Testis (tissue), 3 donors: ENCODE data around the gene SPATA46. TPM values are rescaled to one million over a fixed set of nuclear protein-coding genes. Genes with fewer than 3 reads are reported as not detected.

Experiments used
- DNase-seq: peaks from one replicate; pipeline ENCODE4 v3.0.0-alpha.2; 2019
- H3K27ac ChIP-seq, 2 donors: fragments of 200-600 bp; sonication (generic); one replicate each; pipeline ENCODE4 v1.5.1; 2019
- H3K27me3 ChIP-seq: fragments of 200-600 bp; sonication (generic); one replicate; pipeline ENCODE4 v1.5.1; 2019
- H3K36me3 ChIP-seq: fragments of 200-600 bp; sonication (generic); one replicate; pipeline ENCODE4 v1.5.1; 2017; ENCODE audit warnings: low read depth; ENCODE audit errors: missing control alignments
- H3K4me1 ChIP-seq: fragments of 200-600 bp; sonication (generic); one replicate; pipeline ENCODE4 v1.5.1; 2019
- H3K4me3 ChIP-seq, 2 donors: fragments of 200-600 bp; sonication (generic); one replicate each; pipeline ENCODE4 v1.5.1; 2017 to 2019
- H3K9me3 ChIP-seq: fragments of 200-600 bp; sonication (generic); one replicate; pipeline ENCODE4 v1.5.1; 2017
- POLR2A ChIP-seq: fragments of 450-650 bp; IDR thresholded peaks from one replicate; pipeline ENCODE4 v1.6.1; 2017; ENCODE audit warnings: antibody characterized with exemption, mild to moderate bottlenecking, moderate library complexity
- WGBS, 2 donors: methylation state at CpG; one replicate each; pipeline ENCODE4 v1.1.5; 2018; 5-methylcytosine and 5-hydroxymethylcytosine counted together
- intact Hi-C: fragments of 100-400 bp; cut with DNase I; formaldehyde crosslinking; loops from one replicate; pipeline ENCODE4 v1.15.1; 2023; ENCODE audit warnings: low total_unique reads
- polyA plus RNA-seq: library from polyadenylated mRNA; stranded (reverse); fragments of 350-450 nt; fragmentation: Illumina TruSeq; extraction: RNeasy Lipid Tissue Mini Kit (QIAGEN cat#74804); gene quantifications from one replicate; pipeline ENCODE4 v1.2.3, GENCODE V29; 2014; ENCODE audit warnings: low read depth, low replicate concordance; ENCODE audit not compliant: insufficient read depth
- total RNA-seq, 2 donors: library from RNA; depleted of rRNA; stranded (reverse); fragments of >200 nt; gene quantifications; one replicate each; pipeline ENCODE4 v1.2.3, GENCODE V29; 2016
- TF ChIP-seq, protein P1 (sequence below), 3 experiments: fragments of 450-650 bp in 2 of 3; fragments of 200-600 bp in 1 of 3; sonication (generic) in 1 of 3; IDR thresholded peaks; one replicate each; pipeline ENCODE4 v1.5.1; 2016 to 2019; ENCODE audit warnings: antibody characterized with exemption in 3 of 3, mild to moderate bottlenecking in 2 of 3, moderate library complexity in 1 of 3

The SPATA46 gene
- total and polyA plus RNA-seq, 3 donors from 2014 or later = 12.7 to 72.9 (median 20.0) TPM

DNA sequence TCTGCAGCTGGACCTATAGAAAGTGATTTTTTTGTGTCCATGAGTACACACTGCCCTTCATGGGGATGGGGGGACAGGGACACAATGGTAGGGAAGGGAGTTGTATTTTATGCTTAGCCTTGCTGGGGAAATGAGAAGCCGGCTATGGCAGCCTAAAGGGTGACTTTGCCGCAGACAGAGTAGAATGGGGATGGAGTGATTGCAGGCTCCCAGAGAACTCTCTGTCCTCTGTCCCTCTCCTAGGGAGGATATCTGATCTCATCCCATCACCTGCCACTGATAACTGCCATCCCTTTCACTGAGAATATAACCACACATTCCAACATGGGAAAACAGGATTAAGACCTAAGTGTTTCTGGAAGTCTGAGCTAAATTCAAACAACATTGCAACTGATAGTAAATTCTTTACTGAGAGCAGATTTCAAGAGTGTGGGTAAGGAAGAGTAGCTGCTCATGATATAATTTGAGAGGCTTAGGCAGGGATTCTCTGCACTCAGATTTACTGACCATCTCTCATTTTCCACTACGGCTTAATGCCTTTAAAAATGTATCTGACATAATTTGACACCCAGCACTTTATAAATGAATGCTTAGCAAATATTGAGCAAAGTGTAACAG, 21.4 kb upstream of the SPATA46 start:
- intact Hi-C loops = no loop called here
- H3K27ac ChIP-seq = no peak overlapping the region
- no peaks in the 10 kb centered on the region for H3K4me1 ChIP-seq
- WGBS, 2 donors = 73% methylated on average over 3 of the region's 3 CpGs
- H3K9me3 ChIP-seq = no peaks in the 10 kb centered on the region
- TF ChIP-seq POLR2A = no peak
- TF ChIP-seq, protein P1, sequence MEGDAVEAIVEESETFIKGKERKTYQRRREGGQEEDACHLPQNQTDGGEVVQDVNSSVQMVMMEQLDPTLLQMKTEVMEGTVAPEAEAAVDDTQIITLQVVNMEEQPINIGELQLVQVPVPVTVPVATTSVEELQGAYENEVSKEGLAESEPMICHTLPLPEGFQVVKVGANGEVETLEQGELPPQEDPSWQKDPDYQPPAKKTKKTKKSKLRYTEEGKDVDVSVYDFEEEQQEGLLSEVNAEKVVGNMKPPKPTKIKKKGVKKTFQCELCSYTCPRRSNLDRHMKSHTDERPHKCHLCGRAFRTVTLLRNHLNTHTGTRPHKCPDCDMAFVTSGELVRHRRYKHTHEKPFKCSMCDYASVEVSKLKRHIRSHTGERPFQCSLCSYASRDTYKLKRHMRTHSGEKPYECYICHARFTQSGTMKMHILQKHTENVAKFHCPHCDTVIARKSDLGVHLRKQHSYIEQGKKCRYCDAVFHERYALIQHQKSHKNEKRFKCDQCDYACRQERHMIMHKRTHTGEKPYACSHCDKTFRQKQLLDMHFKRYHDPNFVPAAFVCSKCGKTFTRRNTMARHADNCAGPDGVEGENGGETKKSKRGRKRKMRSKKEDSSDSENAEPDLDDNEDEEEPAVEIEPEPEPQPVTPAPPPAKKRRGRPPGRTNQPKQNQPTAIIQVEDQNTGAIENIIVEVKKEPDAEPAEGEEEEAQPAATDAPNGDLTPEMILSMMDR (IDR thresholded peaks at IDR 0.05) = no peak
- no peak overlapping the region for H3K4me3 ChIP-seq
- H3K27me3 ChIP-seq = no peaks in the 10 kb centered on the region
- no peaks in the 10 kb centered on the region for H3K36me3 ChIP-seq
- DNase-seq = no peak

DNA sequence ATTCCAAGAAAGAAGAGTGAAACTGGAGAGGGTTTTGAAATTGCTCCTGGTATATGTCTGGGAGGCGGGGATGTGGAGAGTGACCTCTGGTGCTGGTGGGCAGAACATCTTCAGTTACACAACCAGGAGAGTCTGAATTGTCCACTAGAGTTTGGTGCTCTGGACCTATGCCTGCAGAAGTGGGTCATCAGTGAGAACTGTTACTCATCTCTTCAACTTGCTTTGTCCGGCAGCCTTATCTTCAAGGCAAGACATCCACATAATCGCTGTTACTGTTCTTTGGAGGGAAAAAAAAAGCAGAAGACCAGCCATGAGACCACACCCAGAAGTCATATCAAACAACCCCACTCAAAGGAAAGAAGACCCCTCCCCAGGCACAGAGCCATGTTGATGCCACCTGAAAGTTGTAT, 20.4 kb upstream of the SPATA46 start:
- Histone ChIP-seq H3K27ac (no peak overlapping the region), H3K27me3 (no peaks in the 10 kb centered on the region), H3K36me3 (no peaks in the 10 kb centered on the region), H3K9me3 (no peaks in the 10 kb centered on the region), H3K4me1 (no peaks in the 10 kb centered on the region), H3K4me3 (no peak overlapping the region)
- no peak for TF ChIP-seq POLR2A
- TF ChIP-seq, protein P1 (IDR thresholded peaks at IDR 0.05) = no peak
- no peak for DNase-seq
- WGBS, 2 donors = 68 to 76% methylated on average over 3 of the region's 3 CpGs
- intact Hi-C loops = no loop called here

DNA sequence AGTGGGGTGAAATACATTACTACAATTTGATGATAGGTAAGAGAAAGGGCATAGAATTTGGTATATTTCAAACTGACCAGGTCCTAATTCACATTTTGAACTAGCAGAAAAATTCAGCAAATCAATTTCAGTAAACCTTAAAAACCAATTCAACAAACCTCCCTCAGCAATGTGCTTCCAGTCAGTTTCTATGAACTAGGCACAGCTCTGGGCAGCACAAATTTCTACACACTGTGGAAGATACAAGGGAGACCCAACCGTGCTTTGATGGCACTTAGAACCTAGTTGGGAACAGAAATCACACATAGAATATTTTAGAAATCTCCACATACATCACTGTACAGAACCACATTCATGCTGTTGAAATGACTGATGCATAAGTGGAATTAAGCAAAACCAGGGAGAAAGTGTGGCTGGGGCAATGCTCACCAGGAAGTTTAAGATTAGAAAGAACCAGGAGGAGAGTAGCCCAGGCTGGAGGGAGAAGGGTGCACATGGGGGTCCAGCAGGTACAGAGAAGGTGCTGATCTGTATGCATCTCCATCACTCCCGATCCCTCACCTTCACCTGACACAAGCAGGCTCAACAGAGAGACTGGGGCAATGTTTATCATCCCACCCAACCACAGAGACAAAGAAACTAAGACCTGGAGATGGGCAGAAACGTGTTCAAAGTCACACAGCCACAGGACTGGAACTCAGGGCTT, 19.7 kb upstream of the SPATA46 start:
- Histone ChIP-seq H3K4me3 (no peak overlapping the region), H3K27me3 (no peaks in the 10 kb centered on the region), H3K36me3 (no peaks in the 10 kb centered on the region), H3K27ac (no peak overlapping the region), H3K4me1 (no peaks in the 10 kb centered on the region), H3K9me3 (no peaks in the 10 kb centered on the region)
- TF ChIP-seq, protein P1 (IDR thresholded peaks at IDR 0.05) = no peak
- no peak for TF ChIP-seq POLR2A
- intact Hi-C loops = no loop called here
- no peak for DNase-seq
- WGBS, 2 donors = 93 to 94% methylated on average over 2 to 3 of the region's 3 CpGs

DNA sequence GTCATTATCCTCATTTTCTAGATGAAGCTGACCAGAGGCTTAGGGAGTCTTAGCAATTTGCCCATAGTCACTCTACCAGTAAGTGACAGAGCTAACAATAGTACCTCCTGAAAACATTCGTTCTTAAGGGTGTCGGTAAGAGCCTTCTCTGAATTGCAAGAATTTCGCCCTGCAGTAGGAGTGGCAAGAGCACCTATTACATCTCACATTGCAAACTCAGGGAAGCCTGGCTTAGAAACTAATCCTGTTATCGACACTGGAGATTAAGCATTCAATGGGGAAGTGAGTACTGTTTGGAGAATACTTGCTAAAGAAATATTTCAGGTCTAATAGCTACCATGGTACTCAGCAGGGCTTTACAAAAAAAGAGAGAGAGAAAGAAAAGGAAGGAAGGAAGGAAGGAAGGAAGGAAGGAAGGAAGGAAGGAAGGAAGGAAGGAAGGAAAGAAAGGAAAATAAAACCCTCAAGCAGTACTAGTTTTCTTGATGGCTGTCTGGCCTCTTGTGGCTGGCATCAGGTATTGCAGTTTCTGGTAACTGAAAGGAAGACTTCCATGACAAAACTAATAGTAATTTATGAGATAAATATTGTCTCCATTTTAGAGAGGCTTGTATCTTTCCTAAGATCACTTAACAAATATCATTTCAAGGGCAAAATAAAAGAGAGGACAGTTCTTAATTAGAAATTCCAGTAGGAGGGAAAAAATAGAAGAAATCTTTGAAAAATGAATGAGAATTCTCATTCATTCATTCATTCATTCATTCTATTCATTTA, 15.3 kb upstream of the SPATA46 start:
- 60% methylated on average over 4 of the region's 4 CpGs for WGBS, 2 donors
- no peak for TF ChIP-seq POLR2A
- TF ChIP-seq, protein P1 (IDR thresholded peaks at IDR 0.05) = peak; percentile 58 to 91 (median 82)
- Histone ChIP-seq H3K9me3 (no peaks in the 10 kb centered on the region), H3K36me3 (no peaks in the 10 kb centered on the region), H3K27ac (no peak overlapping the region), H3K27me3 (no peaks in the 10 kb centered on the region), H3K4me1 (peaks cover 11% of the 10 kb centered on the region), H3K4me3 (no peak overlapping the region)
- intact Hi-C loops = loop anchor here (5.0 kb wide), 1 partner anchor 335 kb away; no protein-coding TSS in a partner anchor
- peak; percentile 36 for DNase-seq
